Activated naive CD4-positive, alpha-beta T cell treated with anti-CD3 and anti-CD28 coated beads, Interleukin-2, amount 10 ng/mL, durations not matched to agents 7 days and 5 days (primary cell): Measurements from ENCODE around the gene VGLL3.

Experiments
- CTCF ChIA-PET: fragments of 350-600 bp; sonication (Branson Sonifier 250); formaldehyde crosslinking; loops from one replicate; lab custom pipeline; 2021; ENCODE audit warnings: antibody characterized with exemption; lab: Charles Lee
- DNase-seq: peaks from one replicate; pipeline ENCODE4 v3.0.0-alpha.2; 2020
- H3K27ac Mint-ChIP-seq: one replicate; pipeline ENCODE4 v1.8.0; 2021; ENCODE audit warnings: mild to moderate bottlenecking, moderate library complexity, mixed read lengths
- H3K27me3 Mint-ChIP-seq: one replicate; pipeline ENCODE4 v1.8.0; 2021; ENCODE audit warnings: mild to moderate bottlenecking, mixed read lengths
- H3K36me3 Mint-ChIP-seq: one replicate; pipeline ENCODE4 v1.8.0; 2021; ENCODE audit warnings: mixed read lengths
- H3K4me1 Mint-ChIP-seq: one replicate; pipeline ENCODE4 v1.8.0; 2021; ENCODE audit warnings: mixed read lengths
- H3K4me3 Mint-ChIP-seq: one replicate; pipeline ENCODE4 v1.8.0; 2021; ENCODE audit warnings: mild to moderate bottlenecking, moderate library complexity, mixed read lengths
- H3K9me3 Mint-ChIP-seq: one replicate; pipeline ENCODE4 v1.8.0; 2021; ENCODE audit warnings: mixed read lengths

VGLL3 gene

DNA sequence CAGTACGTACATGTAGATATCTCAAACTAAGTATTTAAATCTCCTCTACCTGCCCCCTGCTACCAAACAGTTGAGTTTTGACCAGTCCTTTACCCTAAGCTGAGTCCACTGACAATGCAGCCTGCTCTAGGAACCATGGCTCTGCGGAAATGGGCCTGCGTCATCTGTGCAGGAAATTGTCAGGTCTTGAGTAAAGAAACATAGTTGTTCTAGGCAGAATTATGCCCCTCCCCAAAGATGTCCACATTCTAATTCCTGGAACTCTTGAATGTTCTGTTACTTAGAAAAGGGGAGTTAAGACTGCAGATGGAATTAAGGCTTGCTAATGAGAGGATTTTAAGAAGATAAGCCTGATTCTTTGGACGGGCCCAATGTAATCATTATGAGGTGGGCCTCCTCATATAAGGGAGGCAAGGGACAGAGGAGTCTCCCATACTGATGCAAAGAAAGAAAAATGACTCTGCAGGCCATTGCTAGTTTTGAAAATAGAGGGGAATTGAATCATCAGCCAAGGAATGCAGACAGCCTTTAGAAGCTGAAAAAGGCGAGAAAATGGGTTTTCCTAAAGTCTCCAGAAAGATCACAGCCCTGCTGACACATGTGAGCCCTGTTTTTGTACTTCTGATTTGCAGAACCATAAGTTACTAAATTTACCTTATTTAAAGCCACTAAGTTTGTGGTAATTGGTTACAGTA, 5.5 kb upstream of the VGLL3 start:
- no peak for DNase-seq
- H3K27me3 Mint-ChIP-seq = peaks cover 8% of the 10 kb centered on the region
- H3K4me1 Mint-ChIP-seq = no peaks in the 10 kb centered on the region
- H3K4me3 Mint-ChIP-seq = no peak overlapping the region
- H3K9me3 Mint-ChIP-seq = no peaks in the 10 kb centered on the region
- CTCF ChIA-PET = no interaction called here
- H3K36me3 Mint-ChIP-seq = no peaks in the 10 kb centered on the region
- no peak overlapping the region for H3K27ac Mint-ChIP-seq

- no peaks in the 10 kb centered on the region for H3K4me1 Mint-ChIP-seq
- CTCF ChIA-PET = no interaction called here
- DNase-seq = no peak
- no peak overlapping the region for H3K27ac Mint-ChIP-seq
- no peak overlapping the region for H3K4me3 Mint-ChIP-seq
- H3K36me3 Mint-ChIP-seq = no peaks in the 10 kb centered on the region
- H3K9me3 Mint-ChIP-seq = no peaks in the 10 kb centered on the region
- H3K27me3 Mint-ChIP-seq = peaks cover 15% of the 10 kb centered on the region
These were observed 4.6 kb upstream of the VGLL3 start for GRCh38 chr3:86995537-86995936.

- Mint-ChIP-seq H3K36me3 (no peaks in the 10 kb centered on the region), H3K4me3 (no peak overlapping the region), H3K27ac (no peak overlapping the region), H3K9me3 (no peaks in the 10 kb centered on the region), H3K27me3 (peaks cover 30% of the 10 kb centered on the region), H3K4me1 (peaks cover 2% of the 10 kb centered on the region)
- CTCF ChIA-PET = no interaction called here
- no peak for DNase-seq
These were observed 2.8 kb upstream of the VGLL3 start for GRCh38 chr3:86993704-86994103.

DNA sequence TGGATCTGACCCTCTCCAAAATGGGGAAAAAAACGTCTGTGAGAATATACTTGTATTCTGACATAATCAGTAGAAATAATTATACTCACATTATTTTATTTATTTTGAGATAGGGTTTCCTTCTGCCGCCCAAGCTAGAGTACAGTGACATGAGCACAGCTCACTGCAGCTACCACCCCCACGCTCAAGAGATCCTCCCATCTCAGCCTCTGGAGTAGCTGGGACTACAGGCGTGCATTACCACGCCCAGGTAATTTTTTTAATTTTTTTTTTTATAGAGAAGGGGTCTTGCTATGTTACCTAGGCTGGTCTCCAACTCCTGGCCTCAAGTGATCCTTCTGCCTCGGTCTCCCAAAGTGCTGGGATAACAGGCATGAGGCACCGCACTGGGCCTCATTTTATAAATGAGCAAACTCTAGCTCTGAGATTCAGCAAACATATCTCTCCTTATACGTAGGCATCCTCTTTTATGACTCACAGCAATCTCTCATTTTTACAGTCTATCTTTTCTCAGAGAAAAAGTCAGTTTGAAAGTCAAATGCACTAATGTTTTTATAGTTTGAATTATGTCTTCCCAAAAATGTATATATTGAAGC, 989 bp upstream of the VGLL3 start:
- CTCF ChIA-PET = no interaction called here
- H3K27ac Mint-ChIP-seq = no peak overlapping the region
- no peak for DNase-seq
- no peaks in the 10 kb centered on the region for H3K36me3 Mint-ChIP-seq
- H3K9me3 Mint-ChIP-seq = no peaks in the 10 kb centered on the region
- peaks cover 2% of the 10 kb centered on the region for H3K4me1 Mint-ChIP-seq
- peaks cover 30% of the 10 kb centered on the region for H3K27me3 Mint-ChIP-seq
- H3K4me3 Mint-ChIP-seq = no peak overlapping the region

- DNase-seq = no peak
- CTCF ChIA-PET = no interaction called here
- H3K9me3 Mint-ChIP-seq = no peaks in the 10 kb centered on the region
- H3K27ac Mint-ChIP-seq = no peak overlapping the region
- H3K4me3 Mint-ChIP-seq = no peak overlapping the region
- H3K27me3 Mint-ChIP-seq = peaks cover 30% of the 10 kb centered on the region
- peaks cover 2% of the 10 kb centered on the region for H3K4me1 Mint-ChIP-seq
- no peaks in the 10 kb centered on the region for H3K36me3 Mint-ChIP-seq
These were observed 500 bp upstream of the VGLL3 start for GRCh38 chr3:86991482-86991815.

DNA sequence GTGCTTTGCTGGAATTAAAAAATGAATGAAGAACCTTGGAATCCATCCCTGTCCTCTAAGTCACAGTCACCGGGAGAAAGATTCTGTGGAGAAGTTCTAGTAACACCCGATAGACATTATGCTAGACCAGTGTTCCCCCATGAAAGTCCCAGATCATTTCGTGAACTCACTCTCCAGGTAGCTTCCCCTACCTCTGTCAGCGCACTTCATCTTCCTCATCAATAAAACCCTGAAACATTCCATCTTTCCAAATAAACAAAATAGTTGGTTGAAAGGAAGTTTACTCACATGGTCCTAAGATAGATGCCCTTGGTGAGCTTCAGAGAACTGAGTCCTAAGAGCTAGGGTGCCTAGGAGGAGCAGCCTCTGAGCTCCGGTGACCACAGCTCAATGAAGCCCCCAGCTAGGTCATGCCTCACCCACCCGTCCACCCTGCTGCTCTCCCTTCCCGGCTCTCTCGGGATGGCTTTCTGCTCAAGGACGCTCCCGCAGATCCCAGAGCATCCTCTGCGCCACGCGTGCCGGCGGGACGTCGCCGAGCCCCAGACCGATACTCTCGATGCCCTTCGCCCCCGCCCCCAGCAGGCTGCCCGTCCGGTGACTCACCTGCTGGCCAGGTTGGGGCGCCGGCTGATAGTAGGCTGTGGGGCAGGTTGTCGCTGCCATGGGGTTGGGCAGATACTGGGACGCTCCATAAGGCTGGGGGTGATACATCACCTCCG, 776 bp downstream of the VGLL3 start:
- no peak for DNase-seq
- H3K4me3 Mint-ChIP-seq = no peak overlapping the region
- no peaks in the 10 kb centered on the region for H3K36me3 Mint-ChIP-seq
- H3K27ac Mint-ChIP-seq = no peak overlapping the region
- peaks cover 2% of the 10 kb centered on the region for H3K4me1 Mint-ChIP-seq
- no peaks in the 10 kb centered on the region for H3K9me3 Mint-ChIP-seq
- CTCF ChIA-PET = no interaction called here
- peaks cover 30% of the 10 kb centered on the region for H3K27me3 Mint-ChIP-seq

DNA sequence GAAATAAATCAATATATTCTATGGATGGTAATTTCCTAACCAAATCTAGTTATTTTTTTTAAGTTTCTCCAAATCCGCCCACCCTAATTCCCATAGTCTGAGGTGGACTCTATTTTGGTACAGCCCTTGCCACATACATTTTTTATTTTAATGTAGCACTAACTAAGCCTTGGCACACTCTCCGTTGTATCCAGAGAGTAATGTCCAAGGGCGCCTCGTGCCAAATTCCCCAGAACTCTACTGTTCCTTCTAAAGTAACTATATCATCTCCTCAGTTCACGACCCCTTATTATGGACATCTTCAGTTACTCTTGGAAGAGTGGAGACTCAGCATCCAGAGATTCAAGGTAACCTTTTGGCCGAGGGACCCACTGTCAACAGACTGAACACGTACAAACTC, 1.3 kb downstream of the VGLL3 start:
- H3K36me3 Mint-ChIP-seq = no peaks in the 10 kb centered on the region
- no peaks in the 10 kb centered on the region for H3K9me3 Mint-ChIP-seq
- peaks cover 2% of the 10 kb centered on the region for H3K4me1 Mint-ChIP-seq
- CTCF ChIA-PET = no interaction called here
- no peak for DNase-seq
- H3K27me3 Mint-ChIP-seq = peaks cover 30% of the 10 kb centered on the region
- H3K4me3 Mint-ChIP-seq = no peak overlapping the region
- no peak overlapping the region for H3K27ac Mint-ChIP-seq

GRCh38 chr3:86989006-86989405, 1.9 kb downstream of the VGLL3 start:
- Mint-ChIP-seq H3K4me1 (peaks cover 2% of the 10 kb centered on the region), H3K9me3 (no peaks in the 10 kb centered on the region), H3K4me3 (no peak overlapping the region), H3K36me3 (no peaks in the 10 kb centered on the region), H3K27ac (no peak overlapping the region), H3K27me3 (peaks cover 30% of the 10 kb centered on the region)
- CTCF ChIA-PET = no interaction called here
- DNase-seq = no peak

DNA sequence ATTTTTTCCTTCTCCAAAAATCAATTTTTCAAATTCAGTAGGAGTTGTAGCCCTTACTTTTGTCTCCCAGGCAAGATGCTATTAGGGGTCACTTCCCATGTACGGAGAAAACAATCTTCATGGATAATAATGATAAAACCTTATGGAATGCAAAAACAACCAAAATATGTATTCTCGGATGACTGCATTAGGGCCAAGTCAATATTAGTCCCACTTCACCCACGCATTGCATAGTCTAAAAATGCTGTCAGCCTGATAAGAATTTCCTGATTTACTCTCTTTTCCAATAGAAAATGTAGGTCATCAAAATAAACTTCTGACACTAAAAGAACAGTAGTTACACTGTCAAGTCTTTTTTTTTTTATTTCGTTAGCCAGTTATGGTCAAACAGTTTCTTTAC, 2.7 kb downstream of the VGLL3 start:
- CTCF ChIA-PET = no interaction called here
- Mint-ChIP-seq H3K27ac (no peak overlapping the region), H3K27me3 (peaks cover 30% of the 10 kb centered on the region), H3K4me1 (peaks cover 2% of the 10 kb centered on the region), H3K4me3 (no peak overlapping the region), H3K9me3 (no peaks in the 10 kb centered on the region), H3K36me3 (no peaks in the 10 kb centered on the region)
- DNase-seq = no peak

DNA sequence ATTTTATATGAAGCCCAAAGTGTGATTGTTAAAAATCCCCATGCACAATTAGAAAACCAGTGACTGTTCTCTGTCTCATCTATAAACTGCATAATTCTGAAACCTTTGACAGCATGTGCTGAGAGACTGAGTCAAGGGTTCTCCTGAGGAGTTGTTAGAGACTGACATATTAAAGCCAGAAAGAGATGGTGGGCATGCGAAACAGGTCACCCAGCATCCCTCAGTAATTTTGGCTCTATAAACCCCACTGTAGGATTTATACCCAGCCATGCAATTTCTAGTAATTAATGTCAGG, 3.6 kb downstream of the VGLL3 start:
- H3K27me3 Mint-ChIP-seq = peaks cover 30% of the 10 kb centered on the region
- no peak overlapping the region for H3K4me3 Mint-ChIP-seq
- H3K27ac Mint-ChIP-seq = no peak overlapping the region
- no peaks in the 10 kb centered on the region for H3K36me3 Mint-ChIP-seq
- CTCF ChIA-PET = no interaction called here
- DNase-seq = no peak
- H3K9me3 Mint-ChIP-seq = no peaks in the 10 kb centered on the region
- H3K4me1 Mint-ChIP-seq = peaks cover 2% of the 10 kb centered on the region

DNA sequence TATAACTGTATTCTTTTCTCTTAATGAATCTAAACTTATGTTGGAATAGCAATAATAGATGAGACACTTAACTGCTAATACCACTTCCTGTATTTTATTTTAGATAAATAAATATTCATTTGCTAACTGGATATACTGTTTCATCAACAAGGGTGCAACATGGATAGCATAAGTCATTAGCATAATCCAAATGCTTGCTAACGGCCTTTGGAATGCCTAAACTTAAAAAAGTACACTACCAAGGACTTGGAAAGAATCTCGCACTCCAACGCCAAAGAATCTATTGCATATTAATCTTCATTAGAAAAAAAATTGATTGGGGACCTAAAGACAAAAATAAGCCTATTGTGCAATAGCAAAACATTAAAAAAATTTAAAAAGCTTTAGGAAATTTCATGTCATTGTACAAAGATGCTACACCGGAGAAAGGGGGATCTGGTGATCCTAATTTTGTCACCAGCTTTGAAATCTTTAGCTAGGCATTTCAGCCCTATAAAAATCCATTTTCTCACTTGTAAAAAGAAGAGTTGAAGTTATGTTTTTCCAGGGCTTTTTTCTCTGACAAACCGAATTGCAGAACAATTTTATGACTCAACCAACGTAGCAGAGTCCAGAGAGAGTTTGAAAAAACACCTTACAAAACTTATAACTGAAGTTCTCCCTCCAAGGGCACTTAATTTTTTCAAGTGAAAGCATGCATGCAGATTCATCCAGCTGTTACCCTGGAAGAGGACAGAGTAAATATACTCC, 4.1 kb downstream of the VGLL3 start:
- H3K27ac Mint-ChIP-seq = no peak overlapping the region
- peaks cover 2% of the 10 kb centered on the region for H3K4me1 Mint-ChIP-seq
- H3K36me3 Mint-ChIP-seq = no peaks in the 10 kb centered on the region
- DNase-seq = no peak
- no peaks in the 10 kb centered on the region for H3K9me3 Mint-ChIP-seq
- no peak overlapping the region for H3K4me3 Mint-ChIP-seq
- peaks cover 26% of the 10 kb centered on the region for H3K27me3 Mint-ChIP-seq
- CTCF ChIA-PET = no interaction called here

DNA sequence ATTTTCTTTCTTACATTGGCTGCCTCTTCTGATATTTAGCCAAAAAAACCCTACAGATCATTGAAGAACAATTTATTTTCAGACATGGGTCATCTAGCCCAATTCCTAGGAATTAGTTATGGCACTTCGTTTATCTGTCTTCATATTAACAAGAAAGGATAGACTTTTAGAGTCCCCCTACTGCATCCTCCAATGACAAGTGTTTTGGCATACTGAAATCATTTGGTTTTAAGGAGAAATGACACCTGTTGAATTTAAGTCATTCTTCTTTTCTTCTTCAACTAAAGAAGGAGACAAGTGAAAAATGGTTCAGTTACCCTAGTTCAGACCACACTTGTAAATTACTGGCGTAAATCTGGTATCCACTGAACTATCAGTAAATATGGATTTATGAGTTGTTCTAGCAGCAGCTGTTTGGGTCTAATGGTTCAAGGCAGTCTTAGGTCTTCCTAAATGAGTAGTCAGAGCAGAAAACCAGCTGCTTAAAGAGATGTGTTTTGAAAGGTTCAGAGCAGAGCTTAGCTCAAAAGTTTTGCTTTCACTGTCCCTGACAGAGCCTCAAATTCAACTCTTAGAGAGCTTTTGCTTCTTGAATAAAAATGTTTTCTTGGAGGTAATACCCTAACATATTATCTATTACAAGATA, 5.6 kb downstream of the VGLL3 start:
- H3K9me3 Mint-ChIP-seq = no peaks in the 10 kb centered on the region
- DNase-seq = no peak
- peaks cover 2% of the 10 kb centered on the region for H3K4me1 Mint-ChIP-seq
- no peak overlapping the region for H3K27ac Mint-ChIP-seq
- H3K36me3 Mint-ChIP-seq = no peaks in the 10 kb centered on the region
- peaks cover 12% of the 10 kb centered on the region for H3K27me3 Mint-ChIP-seq
- no peak overlapping the region for H3K4me3 Mint-ChIP-seq
- CTCF ChIA-PET = no interaction called here

- H3K36me3 Mint-ChIP-seq = no peaks in the 10 kb centered on the region
- CTCF ChIA-PET = no interaction called here
- H3K27me3 Mint-ChIP-seq = peaks cover 2% of the 10 kb centered on the region
These were observed 6.7 kb downstream of the VGLL3 start for GRCh38 chr3:86984271-86984670.

DNA sequence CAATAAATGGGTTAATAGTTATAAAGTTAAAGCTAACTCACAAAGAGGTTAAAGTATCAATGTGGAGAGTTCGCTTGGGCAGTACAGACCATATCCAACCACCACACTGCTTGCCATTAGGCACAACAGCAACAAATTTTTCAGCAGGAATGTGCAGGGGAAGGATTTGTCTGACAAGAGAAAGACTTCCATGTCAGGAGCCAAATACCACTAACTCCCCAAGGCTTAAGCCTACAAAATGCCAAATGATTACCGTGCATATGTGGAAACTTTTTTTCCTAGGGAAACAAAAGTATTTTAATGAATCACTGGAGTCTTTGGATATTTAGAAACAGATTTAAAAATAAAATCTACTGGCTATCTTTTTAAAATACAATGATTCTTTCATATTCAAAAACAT, 8.1 kb downstream of the VGLL3 start:
- DNase-seq = no peak
- Mint-ChIP-seq H3K9me3 (no peaks in the 10 kb centered on the region), H3K4me1 (no peaks in the 10 kb centered on the region), H3K27me3 (no peaks in the 10 kb centered on the region), H3K27ac (no peak overlapping the region), H3K36me3 (no peaks in the 10 kb centered on the region), H3K4me3 (no peak overlapping the region)
- CTCF ChIA-PET = no interaction called here

More at GRCh38 chr3:86984271-86984670, 6.7 kb downstream of the VGLL3 start:
- Mint-ChIP-seq H3K9me3 (no peaks in the 10 kb centered on the region), H3K4me1 (no peaks in the 10 kb centered on the region), H3K27ac (no peak overlapping the region), H3K4me3 (no peak overlapping the region)
- no peak for DNase-seq
